Liver (tissue), 3 donors: ENCODE measurements around the gene SCLY.

Source experiments
- CTCF ChIP-seq: fragments of 150-350 bp; IDR thresholded peaks from 2 replicates; pipeline ENCODE4 v1.5.1; 2017; ENCODE audit warnings: improper control_type of control experiment, low read depth, low read length; ENCODE audit not compliant: missing input control
- GABPA ChIP-seq, 2 donors: IDR thresholded peaks in 1 of 2; conservative IDR thresholded peaks in 1 of 2; 2 replicates each; pipeline ENCODE4 v1.6.1; 2016; ENCODE audit warnings: antibody characterized with exemption in 2 of 2, mild to moderate bottlenecking in 1 of 2, moderate library complexity in 1 of 2
- MAX ChIP-seq: IDR thresholded peaks from 2 replicates; pipeline ENCODE4 v1.6.1; 2016; ENCODE audit warnings: antibody characterized with exemption
- NR2F2 ChIP-seq: IDR thresholded peaks from 2 replicates; pipeline ENCODE4 v1.6.1; 2016; ENCODE audit warnings: antibody characterized with exemption
- REST ChIP-seq: IDR thresholded peaks from 2 replicates; pipeline ENCODE4 v1.6.1; 2016; ENCODE audit warnings: antibody characterized with exemption, mild to moderate bottlenecking
- SP1 ChIP-seq: IDR thresholded peaks from 2 replicates; pipeline ENCODE4 v1.6.1; 2018; ENCODE audit warnings: antibody characterized with exemption, mild to moderate bottlenecking
- TAF1 ChIP-seq: conservative IDR thresholded peaks from 2 replicates; pipeline ENCODE4 v1.6.1; 2016; ENCODE audit warnings: antibody characterized with exemption, mild to moderate bottlenecking
- ZBTB33 ChIP-seq: IDR thresholded peaks from 2 replicates; pipeline ENCODE4 v1.6.1; 2016; ENCODE audit warnings: antibody characterized with exemption
- donor health status: healthy.
- donor health status: healthy.

DNA sequence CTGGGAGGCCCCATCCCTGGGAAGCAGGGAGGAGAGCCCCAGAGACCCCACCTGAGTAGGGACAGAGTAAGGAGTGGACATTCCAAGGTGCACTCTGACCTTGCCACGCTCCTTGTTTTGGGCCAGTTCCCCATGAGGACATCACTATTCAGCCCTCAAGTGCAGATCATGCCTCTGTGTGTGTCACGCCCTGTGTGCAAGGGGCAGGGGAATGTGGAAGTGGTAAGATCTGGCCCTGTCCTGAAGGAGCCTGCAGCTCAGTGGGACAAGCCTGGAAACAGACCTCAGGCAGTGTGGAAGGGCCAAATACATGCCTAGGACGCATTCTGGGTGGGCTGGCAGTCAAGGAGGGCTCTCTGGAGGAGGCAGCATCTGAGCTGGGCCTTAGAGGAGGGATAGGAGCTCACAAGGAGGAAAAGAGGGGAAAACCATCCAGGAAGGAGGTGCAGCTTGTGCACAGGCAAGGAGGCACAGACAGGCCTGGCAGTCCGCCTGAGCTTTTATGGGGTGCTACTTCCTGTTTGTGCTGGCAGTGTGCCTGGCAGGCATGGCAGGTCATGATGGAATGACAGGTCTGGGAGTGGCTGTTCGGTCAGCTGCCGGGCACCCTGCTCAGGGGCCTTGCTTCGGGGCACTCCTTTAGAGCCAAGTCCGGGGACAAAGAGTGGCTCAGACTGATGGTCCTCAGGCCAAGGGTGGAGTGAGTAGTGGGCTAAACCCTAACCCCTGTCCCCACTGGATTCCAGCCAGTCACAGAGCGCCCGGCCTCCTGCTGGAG is 80.9 kb downstream of the SCLY start:
- TF ChIP-seq SP1 (no peak), CTCF (no peak), TAF1 (no peak), GABPA (IDR thresholded peaks at IDR 0.05 in 1 of 2, conservative IDR thresholded peaks at IDR 0.05 in 1 of 2) (no peak), REST (no peak), ZBTB33 (no peak), NR2F2 (no peak), MAX (no peak)
